ENCODE data around the gene UBN2.

The UBN2 gene

DNA sequence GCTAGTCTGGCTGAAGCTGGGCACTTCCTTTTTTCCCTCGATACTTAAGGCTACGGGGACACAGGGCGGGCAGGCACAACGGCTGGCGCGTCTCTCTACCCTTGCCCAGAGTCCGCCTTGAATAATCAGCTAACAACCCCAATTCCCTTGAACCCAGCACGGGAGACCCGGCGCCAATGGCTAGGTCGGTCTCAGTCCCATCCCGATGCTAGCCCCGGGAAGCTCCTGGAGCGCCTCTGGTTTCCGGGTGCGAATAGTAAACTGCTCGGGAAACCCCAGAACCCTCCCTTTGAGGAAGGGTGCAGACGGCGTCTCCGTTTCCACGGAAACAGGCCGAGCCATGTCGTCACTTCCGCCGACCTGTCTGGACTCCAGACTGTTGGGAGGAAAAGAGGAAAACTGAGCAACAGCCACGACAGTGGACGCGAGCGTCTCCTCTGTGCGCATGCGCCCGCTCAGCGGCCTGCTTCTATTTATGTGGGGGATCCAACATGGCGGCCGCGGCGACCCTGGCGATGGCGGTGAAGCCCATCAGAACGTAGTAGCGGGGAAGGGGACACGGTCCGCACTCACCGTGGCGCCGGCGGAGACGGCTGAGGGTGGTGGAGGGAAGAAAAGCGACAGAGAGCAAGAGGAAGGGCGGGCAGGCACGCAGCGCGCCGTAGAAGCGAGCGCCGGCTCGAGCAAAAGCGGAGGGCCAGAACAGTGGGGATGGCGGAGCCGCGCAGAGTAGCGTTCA lies at the start of gene UBN2:
Gene UBN2, plus strand, starts transcription at position 464 of the 739 bp plus-strand sequence. Its CDS starts 248 bp downstream, at position 712.
- peak within 1 kb of the TSS; percentile 95 for H2AFZ ChIP-seq (ENCODE audit: low read length)
- peaks cover 9% of the 10 kb centered on the region; the same call in 1 of the 2 replicates for H4K20me1 ChIP-seq (ENCODE audit: insufficient read depth, low read length)
- H3K9me2 ChIP-seq (ENCODE audit: low read depth, low read length), result no peaks in the 10 kb centered on the region
- H3K4me1 ChIP-seq (ENCODE audit: insufficient read depth, low read length, severe bottlenecking), result peaks cover 26% of the 10 kb centered on the region
- TF ChIP-seq EZH2 (IDR thresholded peaks at IDR 0.05; ENCODE audit: borderline replicate concordance, low read length) (no peak), CTCF (IDR thresholded peaks at IDR 0.05; ENCODE audit: low read length) (no peak)
- no peaks in the 10 kb centered on the region for H3F3A ChIP-seq (ENCODE audit: insufficient read depth, low read length)
- peak within 1 kb of the TSS; percentile 93 for H3K9ac ChIP-seq (ENCODE audit: low read length)
- peak within 1 kb of the TSS; percentile 92 for H3K4me3 ChIP-seq (ENCODE audit: low read depth, low read length, poor library complexity, severe bottlenecking)
- peak within 1 kb of the TSS; percentile 98 for H3K4me2 ChIP-seq (ENCODE audit: low read length)
- H3K27ac ChIP-seq (ENCODE audit: low read depth, low read length, poor library complexity, severe bottlenecking), result no peak within 1 kb of the TSS
- H3K79me2 ChIP-seq (ENCODE audit: insufficient read depth, low read length), result peaks cover 29% of the 10 kb centered on the region
- H3K9me3 ChIP-seq (ENCODE audit: low read length), result no peaks in the 10 kb centered on the region
- no peaks in the 10 kb centered on the region for H3K36me3 ChIP-seq (ENCODE audit: insufficient read depth, low read length)
- no peaks in the 10 kb centered on the region for H3K27me3 ChIP-seq (ENCODE audit: insufficient read depth, low read length)

DNA sequence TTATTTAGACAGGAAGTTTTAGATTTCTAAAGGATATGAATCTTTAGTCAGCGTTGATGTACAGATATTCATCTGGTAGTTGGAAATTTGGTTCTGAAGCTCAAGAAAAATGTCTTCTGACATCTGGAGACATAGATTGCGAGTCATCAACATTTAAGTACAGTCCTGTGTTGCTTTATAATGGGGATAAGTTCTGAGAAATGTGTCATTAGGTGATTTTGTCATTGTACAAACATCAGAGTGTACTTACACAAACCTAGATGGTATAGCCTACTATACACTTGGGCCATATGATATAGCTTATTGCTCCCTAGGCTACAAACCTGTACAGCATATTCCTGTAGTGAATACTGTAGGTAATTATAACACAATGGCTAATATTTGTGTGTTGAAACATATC lies 49.6 kb upstream of the UBN2 start:
- no peaks in the 10 kb centered on the region for H3K4me1 ChIP-seq (ENCODE audit: insufficient read depth, low read length, severe bottlenecking)
- H3K9me3 ChIP-seq (ENCODE audit: low read length), result no peaks in the 10 kb centered on the region
- H3K4me3 ChIP-seq (ENCODE audit: low read depth, low read length, poor library complexity, severe bottlenecking), result no peak overlapping the region
- no peaks in the 10 kb centered on the region for H3F3A ChIP-seq (ENCODE audit: insufficient read depth, low read length)
- no peak overlapping the region for H3K9ac ChIP-seq (ENCODE audit: low read length)
- H3K9me2 ChIP-seq (ENCODE audit: low read depth, low read length), result no peaks in the 10 kb centered on the region
- no peaks in the 10 kb centered on the region for H4K20me1 ChIP-seq (ENCODE audit: insufficient read depth, low read length)
- no peak overlapping the region for H3K4me2 ChIP-seq (ENCODE audit: low read length)
- no peaks in the 10 kb centered on the region for H3K27me3 ChIP-seq (ENCODE audit: insufficient read depth, low read length)
- no peaks in the 10 kb centered on the region for H3K36me3 ChIP-seq (ENCODE audit: insufficient read depth, low read length)
- no peaks in the 10 kb centered on the region for H3K79me2 ChIP-seq (ENCODE audit: insufficient read depth, low read length)
- H2AFZ ChIP-seq (ENCODE audit: low read length), result no peak overlapping the region
- H3K27ac ChIP-seq (ENCODE audit: low read depth, low read length, poor library complexity, severe bottlenecking), result no peak overlapping the region
- TF ChIP-seq EZH2 (IDR thresholded peaks at IDR 0.05; ENCODE audit: borderline replicate concordance, low read length) (no peak), CTCF (IDR thresholded peaks at IDR 0.05; ENCODE audit: low read length) (no peak)

- Histone ChIP-seq H3K9me3 (ENCODE audit: low read length) (no peaks in the 10 kb centered on the region), H3K4me2 (ENCODE audit: low read length) (no peak overlapping the region), H2AFZ (ENCODE audit: low read length) (no peak overlapping the region), H3K27ac (ENCODE audit: low read depth, low read length, poor library complexity, severe bottlenecking) (no peak overlapping the region), H3F3A (ENCODE audit: insufficient read depth, low read length) (no peaks in the 10 kb centered on the region), H3K4me1 (ENCODE audit: insufficient read depth, low read length, severe bottlenecking) (no peaks in the 10 kb centered on the region), H3K27me3 (ENCODE audit: insufficient read depth, low read length) (no peaks in the 10 kb centered on the region), H3K9me2 (ENCODE audit: low read depth, low read length) (no peaks in the 10 kb centered on the region), H4K20me1 (ENCODE audit: insufficient read depth, low read length) (no peaks in the 10 kb centered on the region), H3K79me2 (ENCODE audit: insufficient read depth, low read length) (no peaks in the 10 kb centered on the region), H3K9ac (ENCODE audit: low read length) (no peak overlapping the region), H3K36me3 (ENCODE audit: insufficient read depth, low read length) (no peaks in the 10 kb centered on the region), H3K4me3 (ENCODE audit: low read depth, low read length, poor library complexity, severe bottlenecking) (no peak overlapping the region)
- TF ChIP-seq CTCF (IDR thresholded peaks at IDR 0.05; ENCODE audit: low read length) (no peak), EZH2 (IDR thresholded peaks at IDR 0.05; ENCODE audit: borderline replicate concordance, low read length) (no peak)
These were observed 48.7 kb upstream of the UBN2 start for GRCh38 chr7:139182363-139182762.

Data from OCI-LY1 (cell line).